NCI-H1092 treated with DMSO at 0.1 percent for 48 hours (cell line): ENCODE measurements around the gene DENND11.
"Not testable (repeated sequence)": the region's sequence is repeated elsewhere in the genome, so short reads cannot be mapped to it uniquely, and the experiment has no call there.

Experiments used
- DNase-seq: peaks from one replicate; lab custom pipeline; 2025; lab: John Stamatoyannopoulos, UW

Gene DENND11

DNA sequence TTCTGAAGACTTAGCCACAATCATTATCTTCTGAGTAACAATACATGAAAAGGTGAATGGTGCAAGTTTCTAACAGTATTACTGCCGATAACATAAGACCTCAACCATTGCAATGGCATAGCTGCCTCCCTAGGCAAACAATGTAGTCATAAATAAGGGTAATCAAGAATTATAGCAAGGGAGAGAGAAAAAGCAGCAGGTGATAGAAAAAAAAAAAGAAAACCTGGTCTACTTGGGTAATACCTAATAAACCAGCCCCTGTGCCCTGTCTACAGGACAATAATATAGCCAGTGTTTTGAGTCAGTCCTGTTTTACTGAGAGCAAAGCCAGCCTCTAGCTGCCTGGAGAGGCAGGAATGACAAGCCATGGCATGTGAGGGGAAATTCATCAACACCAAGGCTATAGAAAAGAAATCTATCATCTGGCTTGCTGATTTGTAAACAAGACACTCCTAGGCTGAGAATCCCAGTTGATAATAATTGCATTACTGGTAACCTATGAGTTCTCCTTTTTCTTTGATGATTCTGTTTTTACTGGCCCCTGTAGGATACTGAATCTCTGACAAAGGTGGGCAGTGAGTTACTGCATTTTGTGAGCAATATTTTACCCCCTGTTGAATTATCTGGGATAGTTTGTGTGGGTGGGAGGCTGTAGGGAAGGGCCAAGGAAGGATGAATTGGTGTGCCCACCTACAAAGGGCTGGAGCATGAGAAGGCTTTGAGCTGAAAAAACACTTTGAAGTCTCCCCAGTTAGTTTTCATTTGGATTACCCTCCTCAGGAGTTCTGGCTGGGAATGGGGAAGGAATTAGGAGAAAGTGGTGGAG lies 4.5 kb upstream of the DENND11 start:
- no peak for DNase-seq

DNA sequence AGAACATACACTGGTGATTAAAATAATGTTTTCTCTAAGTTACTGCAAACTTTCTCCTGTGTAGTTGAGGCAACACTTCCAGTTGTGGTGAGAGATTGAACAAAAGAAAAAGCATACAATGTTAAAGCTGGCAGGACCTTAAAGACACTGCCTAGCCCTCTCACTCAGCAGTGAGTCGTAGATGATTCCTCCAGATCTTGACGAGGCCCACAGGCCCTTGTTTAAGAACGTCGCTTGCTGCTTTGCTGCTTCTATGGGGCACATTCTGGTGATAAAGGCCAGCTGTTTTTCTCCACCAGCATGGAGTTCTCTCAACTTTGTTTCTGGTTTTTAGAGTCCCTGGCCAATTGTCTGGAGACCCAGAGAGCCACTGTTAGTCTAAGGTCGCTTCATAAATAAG lies 2.8 kb upstream of the DENND11 start:
- no peak for DNase-seq

DNA sequence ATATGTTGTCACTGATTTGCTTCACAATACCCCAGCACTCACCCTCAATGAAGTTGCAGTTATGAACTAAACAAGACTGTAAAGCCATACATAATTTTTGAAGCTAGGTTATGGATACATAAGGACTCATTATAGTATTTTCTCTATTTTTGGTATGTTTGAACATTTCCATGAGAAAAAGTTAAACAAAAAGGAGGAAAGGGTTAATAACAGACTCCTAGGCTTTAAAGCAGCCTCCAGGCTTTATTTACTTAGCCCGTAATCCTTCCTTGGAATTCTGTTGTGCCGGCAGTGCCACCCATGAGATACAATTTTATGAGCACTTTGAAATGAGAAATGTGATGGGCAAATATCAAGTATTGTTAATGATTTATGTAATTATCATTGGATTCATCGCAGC lies 2.1 kb upstream of the DENND11 start:
- no peak for DNase-seq

DNA sequence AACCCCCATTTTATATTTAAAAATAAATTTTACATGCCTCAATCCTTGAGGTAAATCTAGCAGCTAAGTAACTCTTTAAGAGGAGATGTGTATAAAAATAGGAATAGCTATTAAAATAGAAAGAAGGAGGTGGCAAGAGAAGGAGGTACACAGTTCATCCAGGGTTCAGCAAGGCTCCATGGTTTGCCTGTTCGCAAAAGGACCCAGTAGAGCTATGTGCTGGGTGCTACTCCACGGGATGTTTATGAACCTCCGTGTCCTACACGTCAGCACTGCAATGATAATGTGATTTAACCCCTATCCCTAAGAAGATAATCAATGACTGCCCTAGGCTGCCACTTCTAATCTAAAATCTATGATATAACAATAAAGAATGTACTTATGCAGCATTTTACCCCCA lies 926 bp upstream of the DENND11 start:
- DNase-seq: no peak

DNA sequence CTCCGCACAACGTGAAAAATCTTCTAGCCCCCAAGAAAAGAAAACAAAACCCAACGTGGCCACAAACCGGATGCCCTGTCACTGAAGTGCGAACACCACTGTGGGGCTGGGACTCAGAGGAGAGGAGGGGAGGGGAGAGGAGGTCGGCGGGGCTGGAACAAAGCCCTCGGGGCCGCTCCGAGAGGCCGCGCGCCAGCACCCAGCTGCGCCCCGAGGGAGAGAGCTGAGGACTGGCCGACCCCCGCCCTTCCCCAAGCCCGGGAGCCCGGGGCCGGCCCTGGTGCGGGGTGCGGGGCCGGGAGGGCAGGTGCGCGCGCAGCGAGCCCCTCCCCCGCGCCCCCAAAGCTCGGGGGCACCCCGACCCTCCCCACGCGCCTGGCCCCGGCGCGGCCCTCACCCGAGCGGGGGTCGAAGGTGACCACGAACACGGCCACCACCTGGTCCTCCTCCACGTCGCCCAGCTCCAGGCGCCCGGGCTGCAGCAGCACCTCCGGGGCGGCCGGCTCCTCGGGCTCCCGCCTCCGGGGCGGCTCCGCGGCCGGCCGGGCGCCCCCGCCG lies 398 bp downstream of the DENND11 start:
- DNase-seq: peak; percentile 69

DNA sequence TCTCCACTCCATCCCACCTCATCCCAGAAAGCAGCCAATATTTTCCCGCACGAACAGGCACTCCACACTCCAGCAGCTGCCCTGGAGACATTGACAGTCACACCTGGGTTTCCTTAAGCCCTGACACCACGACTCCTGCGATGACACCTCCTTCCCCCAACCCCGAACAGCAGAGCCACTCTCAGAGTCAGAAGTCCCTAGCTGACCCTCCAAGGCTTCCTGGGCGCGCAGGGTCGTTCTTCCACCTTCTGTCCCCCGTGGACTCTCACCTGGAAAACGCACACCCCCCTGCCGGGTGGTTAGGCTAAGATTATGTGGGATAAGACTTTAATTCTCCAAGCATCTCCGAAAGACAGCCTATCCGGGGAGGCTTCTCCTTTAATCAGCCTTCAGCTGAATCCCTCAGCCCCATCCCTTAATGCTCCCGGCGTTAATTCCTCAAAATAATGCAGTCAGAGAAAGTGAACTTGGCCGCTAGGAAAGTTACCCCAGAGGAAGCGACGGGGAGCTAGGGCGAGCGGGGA lies 1.1 kb downstream of the DENND11 start:
- no peak for DNase-seq

DNA sequence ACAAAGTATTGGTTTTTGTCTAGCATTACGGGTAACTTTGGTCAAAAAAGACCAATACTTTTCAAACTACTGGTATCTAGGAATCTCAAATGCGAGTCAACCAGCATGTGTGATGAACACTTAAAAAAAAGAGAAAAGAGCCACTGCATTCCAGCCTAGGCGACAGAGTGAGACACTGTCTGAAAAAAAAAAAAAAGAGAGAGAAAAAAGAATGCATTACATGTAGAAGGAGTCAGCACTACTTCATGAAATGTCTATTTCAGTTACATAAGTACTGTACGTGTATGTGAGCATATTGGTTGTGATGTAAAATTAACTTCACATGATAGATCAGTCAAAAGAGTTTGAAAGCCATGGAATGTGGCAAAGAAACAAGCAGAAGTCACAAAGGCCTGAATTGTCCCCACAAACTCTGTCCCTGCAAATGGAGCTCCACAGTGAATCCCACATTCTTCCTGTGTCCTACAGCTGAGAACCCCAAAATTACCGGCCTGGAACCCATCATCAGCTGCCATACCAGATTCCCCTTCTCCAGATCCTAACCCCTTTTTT lies 1.6 kb downstream of the DENND11 start:
- no peak for DNase-seq

DNA sequence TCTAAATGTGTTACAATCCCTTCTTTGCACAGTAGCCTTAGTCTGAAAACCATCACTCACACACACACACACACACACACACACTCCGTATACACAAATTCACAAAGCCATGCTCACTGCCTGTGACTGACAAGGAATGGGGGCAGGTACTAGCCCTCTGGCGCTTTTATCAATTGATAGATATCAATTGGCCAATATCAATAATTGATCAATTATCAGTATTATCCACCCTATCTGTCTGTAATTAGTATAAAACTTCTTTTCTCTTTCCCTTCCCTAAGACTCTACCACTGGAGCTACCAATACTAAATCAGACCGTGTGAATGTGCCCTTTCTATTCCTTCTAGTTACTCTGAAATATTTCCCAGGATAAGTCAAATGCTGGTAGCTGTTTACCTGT lies 2.1 kb downstream of the DENND11 start:
- DNase-seq: no peak

DNA sequence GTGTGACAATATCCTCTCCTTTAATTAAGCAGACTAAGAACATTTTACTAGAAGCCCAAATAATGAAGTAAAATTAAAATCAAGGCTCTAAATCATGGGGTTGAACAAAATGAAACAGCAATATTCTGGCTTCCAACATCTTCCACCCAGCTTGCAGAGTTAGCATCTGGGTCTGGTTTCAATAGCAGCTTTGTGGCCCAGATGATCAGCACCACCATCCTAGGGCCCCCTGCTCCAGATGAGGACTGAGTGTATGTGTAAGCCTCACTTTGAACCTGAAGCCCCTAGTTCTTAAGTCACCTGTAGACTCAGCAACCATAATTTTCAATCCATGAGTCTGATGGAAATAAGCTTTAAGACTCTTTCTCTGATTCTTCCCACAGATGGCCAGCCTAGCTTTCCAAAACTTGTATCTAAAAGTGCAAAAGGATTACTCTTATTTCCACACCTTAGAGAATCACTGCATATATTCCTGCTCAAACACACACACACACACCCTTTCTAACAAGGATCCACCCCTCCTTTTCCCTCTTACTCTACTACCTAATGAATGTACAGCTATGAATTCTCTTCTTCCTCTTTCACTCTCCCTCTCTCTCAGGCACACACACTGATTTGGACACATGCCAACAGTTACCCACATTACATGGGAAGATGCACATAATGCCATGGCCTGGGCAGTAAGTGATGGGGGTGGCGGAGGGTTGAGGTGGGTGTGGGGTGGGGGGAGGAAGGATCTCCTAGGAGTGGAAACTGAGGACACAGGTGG lies 3.5 kb downstream of the DENND11 start:
- DNase-seq: peak; percentile 21

DNA sequence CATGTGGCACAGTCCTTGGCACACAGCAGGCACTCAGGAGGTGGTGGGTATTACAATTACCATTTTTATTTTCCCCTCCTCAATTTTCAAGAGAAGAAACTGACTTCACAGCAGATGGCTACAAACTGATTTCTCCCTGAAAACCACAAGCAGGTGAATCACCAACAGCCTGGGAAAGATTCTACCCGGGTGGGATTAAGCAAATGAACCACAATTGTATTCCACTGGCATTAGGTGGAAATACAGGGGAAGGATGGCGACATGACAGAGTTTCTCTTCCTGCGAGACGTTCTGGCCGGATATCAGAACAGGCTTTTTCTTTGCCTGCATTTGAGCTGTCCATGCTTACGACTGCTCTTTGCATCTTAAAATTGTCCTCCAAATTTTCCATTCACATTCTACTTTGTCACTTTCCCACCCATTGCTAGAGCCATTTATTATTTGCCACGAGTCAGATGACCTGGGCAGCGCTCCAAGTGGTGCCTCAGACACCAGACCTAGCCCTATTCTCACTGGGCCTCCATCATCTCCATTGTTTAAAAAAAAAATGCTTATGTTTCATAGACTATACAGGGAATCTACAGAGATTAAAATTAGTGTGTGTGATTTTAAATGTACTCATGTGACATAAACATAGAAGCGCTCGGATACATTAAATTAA lies 4.6 kb downstream of the DENND11 start:
- peak; percentile 7 for DNase-seq

DNA sequence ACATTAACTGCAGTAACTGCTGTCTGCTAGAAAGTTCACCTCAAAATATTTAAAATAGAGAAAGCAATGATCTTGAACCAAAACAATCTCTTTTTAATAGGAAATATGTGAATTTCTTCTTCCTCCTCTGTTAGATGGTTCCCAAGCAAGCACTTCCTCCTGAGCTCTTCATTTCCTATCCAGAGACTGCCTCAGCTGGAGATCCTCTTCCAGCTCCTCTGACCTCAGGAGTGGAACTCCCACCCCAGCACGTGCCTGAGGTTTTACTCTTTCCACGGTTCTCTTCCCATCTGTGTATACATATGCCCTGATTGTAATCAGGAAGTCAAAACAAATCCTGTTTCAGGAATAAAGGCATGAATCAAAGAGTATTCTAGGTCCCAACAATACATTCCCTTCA lies 5.6 kb downstream of the DENND11 start:
- DNase-seq: no peak

DNA sequence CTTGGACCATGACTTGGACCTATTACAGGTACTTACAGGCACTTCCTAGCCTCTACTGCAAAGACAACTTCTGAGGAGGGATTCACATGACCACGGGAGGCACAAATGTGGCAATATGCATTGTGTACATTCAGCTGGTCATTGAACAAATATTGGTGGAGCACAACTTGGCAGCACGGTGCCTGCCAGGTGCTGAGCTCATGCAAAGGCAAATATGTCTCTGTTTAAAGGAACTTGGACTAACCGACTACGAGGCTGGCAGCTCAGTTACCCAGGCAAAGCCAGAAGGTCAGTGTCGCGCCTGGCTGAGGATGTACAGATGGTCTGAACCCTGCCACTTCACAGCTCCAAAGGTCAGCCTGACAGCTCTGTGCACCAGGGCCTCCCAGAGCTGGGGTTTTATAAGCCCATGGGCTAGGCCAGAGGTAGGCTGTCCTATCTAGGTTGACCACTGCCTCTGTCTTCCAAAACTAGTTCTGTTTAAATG lies 6.1 kb downstream of the DENND11 start:
- DNase-seq: peak; percentile 34

DNA sequence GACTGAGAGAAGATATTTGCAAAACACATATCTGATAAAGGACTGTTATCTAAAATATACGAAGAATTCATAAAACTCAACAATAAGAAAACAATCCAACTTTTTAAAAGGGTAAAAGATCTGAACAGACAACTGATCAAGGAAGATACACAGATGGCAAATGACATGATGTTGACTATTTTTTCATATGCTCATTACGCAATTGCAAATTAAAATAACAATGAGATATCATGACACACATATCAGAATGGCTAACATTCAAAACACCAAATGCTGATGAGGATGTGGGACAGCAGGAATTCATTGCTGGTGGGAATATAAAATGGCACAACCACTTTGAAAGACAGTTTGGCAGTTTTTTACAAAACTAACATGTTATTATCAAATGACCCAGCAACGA lies 8.9 kb downstream of the DENND11 start:
- DNase-seq: no peak

DNA sequence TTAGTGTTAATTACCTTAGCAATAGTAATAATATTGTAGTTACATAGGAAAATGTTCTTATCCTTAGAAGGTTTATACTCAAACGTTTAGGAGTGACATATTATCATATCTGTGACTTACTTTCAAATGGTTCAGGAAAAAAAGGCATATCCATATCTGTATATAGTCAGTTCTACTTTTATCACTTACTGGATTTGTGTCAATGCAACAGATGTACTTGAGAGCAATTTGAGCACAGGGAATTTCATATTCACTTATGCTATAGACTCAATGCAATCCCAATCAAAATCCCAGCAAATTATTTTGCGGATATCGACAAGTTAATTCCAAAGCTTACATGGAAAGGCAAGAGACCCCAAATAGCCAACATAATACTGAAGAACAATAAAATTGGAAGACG lies 10.0 kb downstream of the DENND11 start:
- no peak for DNase-seq

DNA sequence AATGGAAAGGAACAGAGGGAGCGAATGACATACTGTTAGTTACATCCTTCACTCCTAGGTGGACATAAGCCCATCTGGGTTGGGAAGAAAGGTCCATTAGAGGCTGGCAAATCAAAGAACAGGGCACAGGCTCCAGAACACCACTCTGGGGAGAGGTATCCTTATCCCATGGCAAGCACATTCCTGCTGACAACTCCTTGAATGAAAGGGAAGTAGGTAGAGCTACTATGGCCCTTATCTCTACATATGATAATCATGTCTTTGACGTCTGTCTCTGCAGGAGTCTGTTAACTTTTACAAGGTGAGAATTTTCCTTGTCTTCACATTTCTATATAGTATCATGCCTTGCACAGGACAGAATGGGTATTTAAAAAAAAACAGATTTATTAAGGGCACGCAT lies 10.4 kb downstream of the DENND11 start:
- no peak for DNase-seq

DNA sequence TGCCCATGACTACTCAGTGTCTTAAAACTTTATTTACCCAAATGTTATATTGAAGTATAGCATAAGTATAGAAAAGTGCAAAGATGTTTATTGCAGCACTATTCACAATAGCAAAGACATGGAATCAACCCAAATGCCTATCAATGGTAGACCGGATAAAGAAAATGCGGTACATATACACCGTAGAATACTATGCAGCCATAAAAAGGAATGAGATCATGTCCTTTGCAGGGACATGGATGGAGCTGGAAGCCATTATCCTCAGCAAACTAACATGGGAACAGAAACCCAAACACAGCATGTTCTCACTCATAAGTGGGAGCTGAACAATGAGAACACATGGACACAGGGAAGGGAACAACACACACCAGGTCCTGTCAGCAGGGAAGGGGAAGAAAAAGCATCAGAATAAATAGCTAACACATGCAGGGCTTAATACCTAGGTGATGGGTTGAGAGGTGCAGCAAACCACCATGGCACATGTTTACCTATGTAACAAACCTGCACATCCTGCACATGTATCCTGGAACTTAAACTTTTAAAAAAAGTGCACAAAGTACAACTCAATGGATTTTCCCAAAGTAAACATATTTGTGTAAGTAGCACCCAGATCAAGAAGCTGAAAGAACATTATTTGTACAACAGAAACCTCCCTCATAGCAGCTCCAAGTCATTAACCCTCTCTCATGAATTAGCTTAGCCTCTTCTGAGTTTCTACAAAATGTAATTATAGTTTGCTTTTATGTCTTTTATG lies 12.7 kb downstream of the DENND11 start:
- DNase-seq: not testable (repeated sequence)

DNA sequence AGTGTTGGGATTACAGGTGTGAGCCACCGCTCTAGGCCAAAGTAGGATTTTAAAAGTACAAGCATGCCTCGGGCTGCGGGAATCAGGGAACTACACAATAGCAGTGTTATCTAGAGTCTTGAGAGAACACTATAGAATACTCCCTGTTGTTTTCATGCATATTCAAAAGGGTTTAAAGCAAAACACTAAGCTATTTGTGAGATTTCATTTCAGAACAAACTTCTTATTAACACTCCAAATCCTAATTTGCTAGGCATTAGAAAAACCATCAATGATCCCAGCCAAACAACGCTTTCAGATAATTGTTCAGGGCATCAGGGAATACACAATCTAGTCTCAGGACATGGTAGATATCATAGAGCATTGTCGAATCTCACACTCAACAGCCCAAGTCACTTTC lies 13.9 kb downstream of the DENND11 start:
- DNase-seq: no peak

DNA sequence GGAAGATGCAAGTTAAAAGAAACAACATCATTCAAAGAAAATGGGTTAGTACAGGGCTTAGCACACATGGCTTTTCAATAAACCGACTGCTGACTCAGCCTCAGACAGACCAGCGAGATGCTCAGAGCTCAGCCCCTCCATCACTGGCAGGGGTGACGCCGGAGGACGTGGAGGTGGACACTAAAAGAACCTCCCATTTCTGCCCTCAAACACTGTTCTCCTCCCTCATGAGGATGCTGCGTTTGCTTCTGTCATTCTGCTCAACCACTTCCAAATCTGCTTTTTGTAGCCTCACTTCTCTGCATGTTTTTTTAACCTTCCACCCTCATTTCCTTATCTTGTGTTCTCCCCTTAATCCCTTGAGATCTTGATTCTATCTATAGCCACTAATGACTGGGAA lies 15.3 kb downstream of the DENND11 start:
- DNase-seq: no peak

DNA sequence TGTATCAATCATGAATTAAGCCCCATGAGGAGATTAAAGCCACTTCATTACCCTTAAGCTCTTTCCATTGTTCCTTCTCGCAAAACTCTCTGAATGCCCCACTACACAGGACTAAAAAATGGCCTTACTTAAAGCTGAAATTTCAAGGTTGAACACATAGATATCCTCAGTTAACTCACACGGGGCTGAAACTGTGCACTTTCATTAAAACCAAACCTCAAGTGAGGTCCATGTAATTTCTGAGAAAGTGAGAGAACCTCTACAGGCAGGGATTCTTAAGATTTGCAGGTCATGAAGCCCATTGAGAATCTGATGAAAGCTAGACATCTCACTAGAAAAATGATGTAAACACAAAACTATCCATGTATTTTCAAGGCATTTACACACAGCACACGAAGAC lies 15.9 kb downstream of the DENND11 start:
- DNase-seq: no peak

DNA sequence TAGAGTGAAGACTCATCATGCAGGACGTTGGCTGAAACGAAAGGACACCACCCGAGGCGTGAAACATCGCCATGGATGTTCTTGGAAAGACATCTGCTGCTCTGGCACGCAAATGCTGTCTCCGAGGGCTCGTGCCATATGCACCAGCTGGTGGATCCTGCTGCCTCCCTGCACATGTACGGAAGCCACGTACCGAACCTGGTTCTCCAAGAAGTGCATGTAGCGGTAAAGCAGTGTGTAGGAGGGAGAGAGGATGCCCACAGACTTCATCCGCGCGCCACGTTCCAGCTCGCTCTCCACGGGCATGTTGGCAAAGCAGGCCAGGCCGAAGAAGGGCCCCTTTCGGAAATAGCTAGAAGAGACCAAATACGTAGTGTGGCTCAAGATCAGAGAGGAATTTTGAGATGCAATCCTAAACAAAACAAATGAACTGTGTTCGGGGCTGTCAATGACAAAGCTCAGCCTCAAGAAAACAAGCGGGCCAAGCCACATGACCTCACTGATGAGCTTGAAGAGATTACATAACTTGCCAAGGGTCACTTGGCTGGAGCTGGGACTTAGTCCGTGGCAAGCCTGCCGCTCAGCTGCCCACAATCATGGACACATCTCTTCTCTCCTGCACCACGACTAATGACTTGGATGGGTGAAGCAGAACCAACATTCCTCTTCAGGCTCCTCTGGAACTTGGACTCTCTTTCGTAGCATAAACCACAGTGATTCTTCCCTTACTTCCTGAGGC lies 16.5 kb downstream of the DENND11 start:
- DNase-seq: no peak
